Testis (tissue), 3 donors: ENCODE results near the gene ATP2B2. TPM values are rescaled to one million over a fixed set of nuclear protein-coding genes. Genes with fewer than 3 reads are reported as not detected.

Experiments
- DNase-seq: peaks from one replicate; pipeline ENCODE4 v3.0.0-alpha.2; 2019
- H3K27ac ChIP-seq, 2 donors: fragments of 200-600 bp; sonication (generic); one replicate each; pipeline ENCODE4 v1.5.1; 2019
- H3K27me3 ChIP-seq: fragments of 200-600 bp; sonication (generic); one replicate; pipeline ENCODE4 v1.5.1; 2019
- H3K36me3 ChIP-seq: fragments of 200-600 bp; sonication (generic); one replicate; pipeline ENCODE4 v1.5.1; 2017; ENCODE audit warnings: low read depth; ENCODE audit errors: missing control alignments
- H3K4me1 ChIP-seq: fragments of 200-600 bp; sonication (generic); one replicate; pipeline ENCODE4 v1.5.1; 2019
- H3K4me3 ChIP-seq, 2 donors: fragments of 200-600 bp; sonication (generic); one replicate each; pipeline ENCODE4 v1.5.1; 2017 to 2019
- H3K9me3 ChIP-seq: fragments of 200-600 bp; sonication (generic); one replicate; pipeline ENCODE4 v1.5.1; 2017
- POLR2A ChIP-seq: fragments of 450-650 bp; IDR thresholded peaks from one replicate; pipeline ENCODE4 v1.6.1; 2017; ENCODE audit warnings: antibody characterized with exemption, mild to moderate bottlenecking, moderate library complexity
- WGBS, 2 donors: methylation state at CpG; one replicate each; pipeline ENCODE4 v1.1.5; 2018; 5-methylcytosine and 5-hydroxymethylcytosine counted together
- intact Hi-C: fragments of 100-400 bp; cut with DNase I; formaldehyde crosslinking; loops from one replicate; pipeline ENCODE4 v1.15.1; 2023; ENCODE audit warnings: low total_unique reads
- polyA plus RNA-seq: library from polyadenylated mRNA; stranded (reverse); fragments of 350-450 nt; fragmentation: Illumina TruSeq; extraction: RNeasy Lipid Tissue Mini Kit (QIAGEN cat#74804); gene quantifications from one replicate; pipeline ENCODE4 v1.2.3, GENCODE V29; 2014; ENCODE audit warnings: low read depth, low replicate concordance; ENCODE audit not compliant: insufficient read depth
- total RNA-seq, 2 donors: library from RNA; depleted of rRNA; stranded (reverse); fragments of >200 nt; gene quantifications; one replicate each; pipeline ENCODE4 v1.2.3, GENCODE V29; 2016
- TF ChIP-seq, protein P1 (sequence below), 3 experiments: fragments of 450-650 bp in 2 of 3; fragments of 200-600 bp in 1 of 3; sonication (generic) in 1 of 3; IDR thresholded peaks; one replicate each; pipeline ENCODE4 v1.5.1; 2016 to 2019; ENCODE audit warnings: antibody characterized with exemption in 3 of 3, mild to moderate bottlenecking in 2 of 3, moderate library complexity in 1 of 3

The ATP2B2 gene
- total and polyA plus RNA-seq, 3 donors from 2014 or later: 1.1 to 2.9 (median 1.8) TPM

DNA sequence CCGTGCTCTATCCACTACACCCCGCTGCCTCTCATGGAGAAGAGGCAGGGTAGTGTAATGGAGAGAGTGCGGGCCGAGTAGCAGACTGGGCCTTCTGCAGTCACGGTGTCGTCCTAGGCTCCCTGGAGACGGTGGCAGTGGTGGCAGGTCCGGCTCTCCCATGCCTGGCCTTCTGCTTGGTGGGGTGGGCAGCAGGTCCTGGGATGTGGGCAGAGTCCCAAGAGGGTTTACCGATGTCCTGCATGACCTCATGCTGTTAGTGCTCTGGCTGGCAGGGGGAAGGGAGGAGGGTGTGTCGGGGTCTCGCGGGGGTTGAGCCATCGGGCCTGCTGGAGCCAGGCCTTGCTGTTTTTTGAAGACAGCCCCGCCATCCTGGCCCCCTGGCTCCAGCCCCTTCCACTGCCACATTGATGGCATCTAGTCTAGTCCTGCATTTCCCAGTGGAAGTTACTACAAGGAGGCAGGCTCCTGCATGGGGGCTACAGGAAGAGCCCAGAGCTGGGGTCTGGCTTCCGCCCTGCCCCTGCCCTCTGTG lies 110.8 kb downstream of the ATP2B2 start:
- TF ChIP-seq, protein P1, sequence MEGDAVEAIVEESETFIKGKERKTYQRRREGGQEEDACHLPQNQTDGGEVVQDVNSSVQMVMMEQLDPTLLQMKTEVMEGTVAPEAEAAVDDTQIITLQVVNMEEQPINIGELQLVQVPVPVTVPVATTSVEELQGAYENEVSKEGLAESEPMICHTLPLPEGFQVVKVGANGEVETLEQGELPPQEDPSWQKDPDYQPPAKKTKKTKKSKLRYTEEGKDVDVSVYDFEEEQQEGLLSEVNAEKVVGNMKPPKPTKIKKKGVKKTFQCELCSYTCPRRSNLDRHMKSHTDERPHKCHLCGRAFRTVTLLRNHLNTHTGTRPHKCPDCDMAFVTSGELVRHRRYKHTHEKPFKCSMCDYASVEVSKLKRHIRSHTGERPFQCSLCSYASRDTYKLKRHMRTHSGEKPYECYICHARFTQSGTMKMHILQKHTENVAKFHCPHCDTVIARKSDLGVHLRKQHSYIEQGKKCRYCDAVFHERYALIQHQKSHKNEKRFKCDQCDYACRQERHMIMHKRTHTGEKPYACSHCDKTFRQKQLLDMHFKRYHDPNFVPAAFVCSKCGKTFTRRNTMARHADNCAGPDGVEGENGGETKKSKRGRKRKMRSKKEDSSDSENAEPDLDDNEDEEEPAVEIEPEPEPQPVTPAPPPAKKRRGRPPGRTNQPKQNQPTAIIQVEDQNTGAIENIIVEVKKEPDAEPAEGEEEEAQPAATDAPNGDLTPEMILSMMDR (IDR thresholded peaks at IDR 0.05): no peak
- no peak for TF ChIP-seq POLR2A
- no peak for DNase-seq
- Histone ChIP-seq H3K36me3 (no peaks in the 10 kb centered on the region), H3K4me3 (no peak overlapping the region), H3K27ac (no peak overlapping the region), H3K27me3 (no peaks in the 10 kb centered on the region), H3K4me1 (no peaks in the 10 kb centered on the region), H3K9me3 (no peaks in the 10 kb centered on the region)
- intact Hi-C loops: no loop called here
- WGBS, 2 donors: 92 to 94% methylated on average over 11 to 15 of the region's 15 CpGs

DNA sequence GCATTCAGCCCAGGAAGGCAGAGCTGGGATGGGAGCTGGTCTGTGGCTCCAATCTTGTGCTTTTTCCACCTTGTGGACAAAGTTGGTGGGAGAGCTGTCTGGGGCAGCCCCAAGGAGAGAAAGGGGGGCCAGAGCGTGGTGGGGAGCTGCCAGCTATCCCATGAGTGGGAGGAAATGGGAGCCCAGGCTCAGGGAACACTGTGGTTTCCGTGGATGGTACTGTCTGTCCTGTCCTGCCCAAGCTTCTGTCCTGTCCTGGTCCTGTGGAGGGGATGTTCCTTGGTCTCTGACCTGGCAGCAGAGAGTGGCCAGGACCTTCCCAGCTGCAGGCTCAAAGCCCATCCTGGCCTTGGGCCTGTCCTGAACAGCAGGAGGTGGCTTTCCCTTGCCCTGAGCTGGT lies 111.9 kb downstream of the ATP2B2 start:
- no peaks in the 10 kb centered on the region for H3K9me3 ChIP-seq
- no peak overlapping the region for H3K27ac ChIP-seq
- TF ChIP-seq, protein P1 (IDR thresholded peaks at IDR 0.05): no peak
- no peak for TF ChIP-seq POLR2A
- intact Hi-C loops: no loop called here
- DNase-seq: no peak
- WGBS, 2 donors: 32 to 59% methylated on average over 2 of the region's 2 CpGs
- H3K36me3 ChIP-seq: no peaks in the 10 kb centered on the region
- H3K4me3 ChIP-seq: no peak overlapping the region
- no peaks in the 10 kb centered on the region for H3K27me3 ChIP-seq
- no peaks in the 10 kb centered on the region for H3K4me1 ChIP-seq

DNA sequence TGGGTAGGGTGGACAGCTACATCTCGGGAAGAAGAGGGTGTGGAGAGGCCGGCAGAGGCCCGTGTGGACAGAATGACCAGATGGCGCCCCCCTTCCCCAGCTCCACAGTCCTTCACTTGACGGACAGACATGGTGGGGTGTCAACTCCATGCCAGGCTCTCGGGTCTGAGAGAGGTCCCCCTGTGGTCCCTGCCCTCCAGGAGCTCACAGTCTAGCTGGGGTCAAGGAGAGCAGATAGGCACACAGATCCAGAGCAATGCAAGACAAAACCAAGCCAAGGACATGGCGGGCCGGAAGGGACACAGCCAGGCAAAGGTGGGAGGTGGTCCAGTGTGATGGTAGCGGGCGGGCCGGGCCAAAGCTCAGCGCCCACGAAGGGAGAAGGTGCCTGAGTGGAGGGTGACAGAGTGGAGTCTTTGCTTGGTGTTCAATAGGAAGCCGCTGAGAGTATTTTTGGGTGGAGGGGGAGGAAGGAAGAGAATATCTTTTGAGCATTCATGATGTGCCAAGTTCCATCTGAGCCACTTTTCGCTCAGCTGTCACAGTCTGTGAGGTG lies 112.4 kb downstream of the ATP2B2 start:
- Histone ChIP-seq H3K4me3 (no peak overlapping the region), H3K36me3 (no peaks in the 10 kb centered on the region), H3K4me1 (no peaks in the 10 kb centered on the region), H3K27ac (no peak overlapping the region), H3K27me3 (no peaks in the 10 kb centered on the region), H3K9me3 (no peaks in the 10 kb centered on the region)
- no peak for TF ChIP-seq POLR2A
- TF ChIP-seq, protein P1 (IDR thresholded peaks at IDR 0.05): no peak
- 84 to 95% methylated on average over 9 to 15 of the region's 15 CpGs for WGBS, 2 donors
- no peak for DNase-seq
- intact Hi-C loops: no loop called here

DNA sequence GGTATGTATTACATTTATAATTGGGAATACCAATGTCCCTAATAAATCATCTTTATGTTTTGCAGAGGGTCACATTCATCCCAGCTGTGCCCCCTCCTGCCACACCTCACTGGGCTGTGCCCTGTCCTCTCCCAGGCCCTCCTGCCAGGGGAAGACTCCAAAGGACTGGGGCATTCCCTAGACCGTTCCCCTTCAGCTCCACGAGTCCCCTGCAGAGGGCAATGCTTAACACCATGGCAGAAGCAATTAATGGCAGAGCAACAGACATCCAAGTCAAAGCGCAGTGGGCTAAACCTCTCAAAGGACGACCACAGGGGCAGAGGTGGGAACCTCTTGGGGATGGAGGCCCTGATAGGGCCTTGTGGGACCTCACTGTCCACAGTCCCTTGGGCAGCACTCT lies 113.1 kb downstream of the ATP2B2 start:
- TF ChIP-seq POLR2A: no peak
- TF ChIP-seq, protein P1 (IDR thresholded peaks at IDR 0.05): no peak
- Histone ChIP-seq H3K4me3 (no peak overlapping the region), H3K9me3 (no peaks in the 10 kb centered on the region), H3K36me3 (no peaks in the 10 kb centered on the region), H3K4me1 (no peaks in the 10 kb centered on the region), H3K27ac (no peak overlapping the region), H3K27me3 (no peaks in the 10 kb centered on the region)
- DNase-seq: no peak
- WGBS, 2 donors: 65 to 83% methylated on average over 3 to 4 of the region's 4 CpGs
- intact Hi-C loops: no loop called here

DNA sequence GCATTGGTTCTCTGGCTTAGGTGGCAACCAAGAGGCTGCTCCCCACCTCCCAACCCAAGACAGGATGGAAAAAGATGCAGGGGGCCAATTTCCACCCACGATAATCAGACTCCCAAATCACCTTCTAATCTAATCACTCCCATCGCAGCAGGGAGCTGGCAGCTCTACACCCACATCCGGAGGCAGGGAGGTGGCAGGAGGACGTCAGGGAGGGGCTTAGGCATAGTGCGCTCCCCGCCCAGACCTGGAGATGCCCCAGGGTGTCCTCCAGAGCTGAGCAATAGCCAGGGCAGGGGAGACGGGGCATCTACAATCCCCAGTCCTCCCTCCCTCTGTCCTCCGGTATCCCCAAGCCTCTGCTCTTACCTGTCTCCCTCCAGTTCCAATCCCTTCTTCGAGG lies 114.0 kb downstream of the ATP2B2 start:
- Histone ChIP-seq H3K9me3 (no peaks in the 10 kb centered on the region), H3K36me3 (no peaks in the 10 kb centered on the region), H3K4me3 (no peak overlapping the region), H3K27me3 (no peaks in the 10 kb centered on the region), H3K27ac (no peak overlapping the region), H3K4me1 (no peaks in the 10 kb centered on the region)
- WGBS, 2 donors: 77 to 83% methylated on average over 9 of the region's 9 CpGs
- intact Hi-C loops: no loop called here
- DNase-seq: no peak
- no peak for TF ChIP-seq POLR2A
- TF ChIP-seq, protein P1 (IDR thresholded peaks at IDR 0.05): no peak
